ENCODE measurements around the gene KCNH4.

GRCh38 chr17:42197564-42198156 is 16.7 kb upstream of the KCNH4 start:
- TF ChIP-seq, protein P1, sequence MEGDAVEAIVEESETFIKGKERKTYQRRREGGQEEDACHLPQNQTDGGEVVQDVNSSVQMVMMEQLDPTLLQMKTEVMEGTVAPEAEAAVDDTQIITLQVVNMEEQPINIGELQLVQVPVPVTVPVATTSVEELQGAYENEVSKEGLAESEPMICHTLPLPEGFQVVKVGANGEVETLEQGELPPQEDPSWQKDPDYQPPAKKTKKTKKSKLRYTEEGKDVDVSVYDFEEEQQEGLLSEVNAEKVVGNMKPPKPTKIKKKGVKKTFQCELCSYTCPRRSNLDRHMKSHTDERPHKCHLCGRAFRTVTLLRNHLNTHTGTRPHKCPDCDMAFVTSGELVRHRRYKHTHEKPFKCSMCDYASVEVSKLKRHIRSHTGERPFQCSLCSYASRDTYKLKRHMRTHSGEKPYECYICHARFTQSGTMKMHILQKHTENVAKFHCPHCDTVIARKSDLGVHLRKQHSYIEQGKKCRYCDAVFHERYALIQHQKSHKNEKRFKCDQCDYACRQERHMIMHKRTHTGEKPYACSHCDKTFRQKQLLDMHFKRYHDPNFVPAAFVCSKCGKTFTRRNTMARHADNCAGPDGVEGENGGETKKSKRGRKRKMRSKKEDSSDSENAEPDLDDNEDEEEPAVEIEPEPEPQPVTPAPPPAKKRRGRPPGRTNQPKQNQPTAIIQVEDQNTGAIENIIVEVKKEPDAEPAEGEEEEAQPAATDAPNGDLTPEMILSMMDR (IDR thresholded peaks at IDR 0.05), result no peak
- TF ChIP-seq POLR2A (IDR thresholded peaks at IDR 0.05), result no peak
